Smooth muscle cell (in vitro differentiated cells): Measurements from ENCODE around the gene NOTCH2. TPM values are rescaled to one million over a fixed set of nuclear protein-coding genes. Genes with fewer than 3 reads are reported as not detected.

Source experiments
- DNase-seq: peaks from one replicate; lab custom pipeline; 2025; ENCODE audit not compliant: unreplicated experiment; lab: John Stamatoyannopoulos, UW
- H2AFZ ChIP-seq: fragments of 200-600 bp; sonication (generic); 2 replicates; pipeline ENCODE4 v1.6.0; 2016; ENCODE audit warnings: antibody characterized with exemption, low read depth, mild to moderate bottlenecking
- H3F3A ChIP-seq: fragments of 200-600 bp; sonication (generic); 2 replicates; pipeline ENCODE4 v1.6.0; 2017; ENCODE audit warnings: antibody characterized with exemption, low read depth
- H3K27ac ChIP-seq: fragments of 200-600 bp; sonication (generic); 2 replicates; pipeline ENCODE4 v1.5.1; 2016; ENCODE audit warnings: low read depth, mild to moderate bottlenecking
- H3K27me3 ChIP-seq: fragments of 200-600 bp; sonication (generic); 2 replicates; pipeline ENCODE4 v1.6.1; 2016; ENCODE audit warnings: low read depth, mild to moderate bottlenecking
- H3K36me3 ChIP-seq: fragments of 200-600 bp; sonication (generic); 2 replicates; pipeline ENCODE4 v1.5.1; 2016; ENCODE audit warnings: low read depth
- H3K4me1 ChIP-seq: fragments of 200-600 bp; sonication (generic); 2 replicates; pipeline ENCODE4 v1.5.1; 2016; ENCODE audit warnings: low read depth
- H3K4me2 ChIP-seq: fragments of 200-600 bp; sonication (generic); 2 replicates; pipeline ENCODE4 v1.6.0; 2016; ENCODE audit warnings: mild to moderate bottlenecking
- H3K4me3 ChIP-seq: fragments of 200-600 bp; sonication (generic); 2 replicates; pipeline ENCODE4 v1.5.1; 2016; ENCODE audit warnings: mild to moderate bottlenecking
- H3K79me2 ChIP-seq: fragments of 200-600 bp; sonication (generic); 2 replicates; pipeline ENCODE4 v1.6.0; 2016; ENCODE audit warnings: low read depth, mild to moderate bottlenecking
- H3K9ac ChIP-seq: fragments of 200-600 bp; sonication (generic); 2 replicates; pipeline ENCODE4 v1.6.0; 2016; ENCODE audit warnings: low read depth
- H3K9me3 ChIP-seq: fragments of 200-600 bp; sonication (generic); replicated peaks from 2 replicates; pipeline ENCODE4 v1.5.1; 2016; ENCODE audit warnings: low read depth
- H4K20me1 ChIP-seq: fragments of 200-600 bp; sonication (generic); 2 replicates; pipeline ENCODE4 v1.6.0; 2016; ENCODE audit warnings: low read depth
- WGBS: methylation state at CpG from one replicate; pipeline ENCODE4 v1.1.7; 2016; ENCODE audit warnings: low lambda C conversion rate; 5-methylcytosine and 5-hydroxymethylcytosine counted together
- polyA plus RNA-seq: library from polyadenylated mRNA; unstranded; fragments of >200 nt; fragmentation: Nextera tagmentation; extraction: Ambion mirVana; gene quantifications from 2 replicates; pipeline ENCODE4 v1.2.1, GENCODE V29; 2016
- total RNA-seq: library from RNA; depleted of rRNA; stranded (reverse); fragments of >200 nt; gene quantifications from 2 replicates; pipeline ENCODE4 v1.2.3, GENCODE V29; 2014
- TF ChIP-seq, protein P1 (sequence below): fragments of 200-600 bp; sonication (generic); IDR thresholded peaks from 2 replicates; pipeline ENCODE4 v1.5.1; 2017; ENCODE audit warnings: borderline replicate concordance, mild to moderate bottlenecking, antibody characterized with exemption; ENCODE audit not compliant: insufficient read depth, poor library complexity, severe bottlenecking

Gene NOTCH2
- total and polyA plus RNA-seq, 2 experiments from 2014 or later = 50.3 to 133 TPM

DNA sequence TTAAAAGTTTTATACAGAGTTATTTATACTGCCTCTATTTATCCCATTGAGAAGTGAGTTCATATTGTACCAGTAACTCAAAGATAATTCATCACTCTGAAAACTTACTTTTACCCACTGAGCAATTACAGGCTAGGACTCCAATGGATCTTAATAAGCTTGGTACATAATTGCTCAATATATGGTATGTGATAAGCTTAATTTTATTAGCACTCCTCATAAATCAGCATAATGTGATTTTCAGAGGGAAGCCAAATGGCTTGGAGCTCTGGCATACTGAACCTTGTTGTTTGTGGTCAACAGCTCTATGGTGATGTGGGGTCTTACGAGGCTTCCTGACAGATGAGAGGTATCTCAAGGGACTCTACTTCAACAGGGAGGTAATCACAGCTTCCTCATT lies 199.5 kb downstream of the NOTCH2 start:
- WGBS = 80% methylated on average over 1 of the region's 1 CpG
- Histone ChIP-seq H3K27me3 (no peaks in the 10 kb centered on the region), H3K9ac (no peak overlapping the region), H3K79me2 (no peaks in the 10 kb centered on the region), H4K20me1 (no peaks in the 10 kb centered on the region), H3K4me2 (no peak overlapping the region), H3K27ac (no peak overlapping the region), H3K4me1 (no peaks in the 10 kb centered on the region), H2AFZ (no peak overlapping the region), H3K36me3 (no peaks in the 10 kb centered on the region), H3K4me3 (no peak overlapping the region), H3K9me3 (no peaks in the 10 kb centered on the region), H3F3A (no peaks in the 10 kb centered on the region)
- TF ChIP-seq, protein P1, sequence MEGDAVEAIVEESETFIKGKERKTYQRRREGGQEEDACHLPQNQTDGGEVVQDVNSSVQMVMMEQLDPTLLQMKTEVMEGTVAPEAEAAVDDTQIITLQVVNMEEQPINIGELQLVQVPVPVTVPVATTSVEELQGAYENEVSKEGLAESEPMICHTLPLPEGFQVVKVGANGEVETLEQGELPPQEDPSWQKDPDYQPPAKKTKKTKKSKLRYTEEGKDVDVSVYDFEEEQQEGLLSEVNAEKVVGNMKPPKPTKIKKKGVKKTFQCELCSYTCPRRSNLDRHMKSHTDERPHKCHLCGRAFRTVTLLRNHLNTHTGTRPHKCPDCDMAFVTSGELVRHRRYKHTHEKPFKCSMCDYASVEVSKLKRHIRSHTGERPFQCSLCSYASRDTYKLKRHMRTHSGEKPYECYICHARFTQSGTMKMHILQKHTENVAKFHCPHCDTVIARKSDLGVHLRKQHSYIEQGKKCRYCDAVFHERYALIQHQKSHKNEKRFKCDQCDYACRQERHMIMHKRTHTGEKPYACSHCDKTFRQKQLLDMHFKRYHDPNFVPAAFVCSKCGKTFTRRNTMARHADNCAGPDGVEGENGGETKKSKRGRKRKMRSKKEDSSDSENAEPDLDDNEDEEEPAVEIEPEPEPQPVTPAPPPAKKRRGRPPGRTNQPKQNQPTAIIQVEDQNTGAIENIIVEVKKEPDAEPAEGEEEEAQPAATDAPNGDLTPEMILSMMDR = no peak
- DNase-seq = no peak

DNA sequence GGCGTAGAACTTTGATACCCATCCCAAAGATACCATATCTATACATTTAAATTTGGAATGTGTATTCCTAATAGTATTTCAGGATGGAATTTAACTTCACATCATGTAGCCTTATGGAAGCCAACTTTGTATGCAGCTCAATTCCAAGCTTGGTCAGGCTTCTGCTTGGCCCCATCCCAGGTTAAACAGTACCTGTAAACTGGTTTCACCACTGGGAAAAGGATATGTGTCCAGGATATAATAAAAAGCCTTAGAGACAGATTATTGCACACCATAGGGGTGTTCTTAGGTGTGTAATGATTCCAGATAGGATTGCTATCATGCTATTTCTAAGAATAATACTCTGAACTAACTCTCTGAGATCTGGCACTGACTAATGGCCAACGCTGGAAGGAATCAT lies 201.3 kb downstream of the NOTCH2 start:
- Histone ChIP-seq H3K9me3 (no peaks in the 10 kb centered on the region), H3F3A (no peaks in the 10 kb centered on the region), H3K27me3 (peaks cover 3% of the 10 kb centered on the region), H3K4me3 (no peak overlapping the region), H3K4me2 (no peak overlapping the region), H4K20me1 (no peaks in the 10 kb centered on the region), H3K27ac (no peak overlapping the region), H3K9ac (no peak overlapping the region), H2AFZ (no peak overlapping the region), H3K79me2 (no peaks in the 10 kb centered on the region), H3K4me1 (no peaks in the 10 kb centered on the region), H3K36me3 (no peaks in the 10 kb centered on the region)
- 95% methylated on average over 2 of the region's 2 CpGs for WGBS
- DNase-seq = no peak
- TF ChIP-seq, protein P1 = no peak

DNA sequence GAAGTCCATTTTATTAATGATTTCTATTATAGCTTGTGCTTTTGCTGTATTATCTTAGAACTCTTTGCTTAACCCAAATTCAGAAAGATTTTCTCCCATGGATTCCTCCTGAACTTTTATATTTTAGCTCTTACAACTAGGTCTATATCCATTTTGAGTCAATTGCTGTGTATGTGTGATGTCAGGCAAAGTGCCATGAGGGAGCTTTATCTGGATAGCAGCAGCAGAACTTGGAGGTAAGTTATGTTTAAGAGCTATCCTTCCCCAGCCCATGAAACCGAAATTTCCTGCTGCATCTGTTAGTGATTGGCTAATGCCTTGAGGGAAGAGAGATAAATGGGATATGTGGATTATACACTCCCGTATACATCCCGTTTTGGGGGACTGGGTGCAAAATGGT lies 203.0 kb downstream of the NOTCH2 start:
- TF ChIP-seq, protein P1 = no peak
- no peak for DNase-seq
- no peak overlapping the region for H3K4me2 ChIP-seq
- H3K9me3 ChIP-seq = no peaks in the 10 kb centered on the region
- H4K20me1 ChIP-seq = no peaks in the 10 kb centered on the region
- H3F3A ChIP-seq = no peaks in the 10 kb centered on the region
- 48% methylated on average over 3 of the region's 3 CpGs for WGBS
- H3K4me1 ChIP-seq = no peaks in the 10 kb centered on the region
- H3K79me2 ChIP-seq = no peaks in the 10 kb centered on the region
- H2AFZ ChIP-seq = no peak overlapping the region
- no peak overlapping the region for H3K27ac ChIP-seq
- H3K36me3 ChIP-seq = no peaks in the 10 kb centered on the region
- peaks cover 3% of the 10 kb centered on the region for H3K27me3 ChIP-seq
- no peak overlapping the region for H3K4me3 ChIP-seq
- H3K9ac ChIP-seq = no peak overlapping the region

DNA sequence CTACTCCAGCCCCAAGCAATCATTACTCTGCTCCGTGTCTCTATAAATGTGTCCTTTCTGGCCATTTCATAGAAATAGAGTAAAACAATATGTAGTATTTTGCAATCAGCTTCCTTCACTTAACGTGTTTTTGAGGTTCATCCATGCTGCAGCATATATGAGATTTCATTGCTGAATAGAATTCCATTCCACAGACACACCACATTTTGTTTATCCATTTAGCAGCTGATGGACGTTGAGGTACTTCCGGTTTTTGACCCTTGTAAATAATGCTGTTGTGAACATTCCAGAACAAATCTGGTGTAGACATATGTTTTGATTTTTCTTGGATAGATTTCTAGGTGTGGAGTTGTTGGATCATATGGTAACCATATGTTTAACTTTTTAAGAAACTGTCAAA lies 203.8 kb downstream of the NOTCH2 start:
- Histone ChIP-seq H3K36me3 (no peaks in the 10 kb centered on the region), H2AFZ (no peak overlapping the region), H3K79me2 (no peaks in the 10 kb centered on the region), H4K20me1 (no peaks in the 10 kb centered on the region), H3K9ac (no peak overlapping the region), H3K4me3 (no peak overlapping the region), H3K4me1 (no peaks in the 10 kb centered on the region), H3K9me3 (no peaks in the 10 kb centered on the region), H3K4me2 (no peak overlapping the region), H3K27ac (no peak overlapping the region), H3K27me3 (peaks cover 3% of the 10 kb centered on the region), H3F3A (no peaks in the 10 kb centered on the region)
- TF ChIP-seq, protein P1 = no peak
- no peak for DNase-seq
- WGBS = 66% methylated on average over 4 of the region's 4 CpGs
